VCaP (cell line): ENCODE results near the gene CPA4.

Experiments used
- H3K27ac ChIP-seq: fragments of 450-650 bp; 2 replicates; pipeline ENCODE4 v1.5.1; 2017
- CTCF ChIP-seq: fragments of 450-650 bp; conservative IDR thresholded peaks from 2 replicates; pipeline ENCODE4 v1.5.1; 2017; ENCODE audit warnings: mild to moderate bottlenecking, moderate library complexity

CPA4 gene

GRCh38 chr7:130286881-130287280 lies 6.1 kb upstream of the CPA4 start:
- H3K27ac ChIP-seq = no peak overlapping the region

GRCh38 chr7:130288168-130288567 lies 4.8 kb upstream of the CPA4 start:
- H3K27ac ChIP-seq = no peak overlapping the region
- TF ChIP-seq CTCF = no peak

More at GRCh38 chr7:130286881-130287280, 6.1 kb upstream of the CPA4 start:
- TF ChIP-seq CTCF = no peak

GRCh38 chr7:130288829-130289228 lies 4.1 kb upstream of the CPA4 start:
- TF ChIP-seq CTCF = no peak
- H3K27ac ChIP-seq = no peak overlapping the region

GRCh38 chr7:130289478-130289877 lies 3.5 kb upstream of the CPA4 start:
- H3K27ac ChIP-seq = no peak overlapping the region
- TF ChIP-seq CTCF = no peak

GRCh38 chr7:130290745-130291144 lies 2.2 kb upstream of the CPA4 start:
- no peak overlapping the region for H3K27ac ChIP-seq
- no peak for TF ChIP-seq CTCF

GRCh38 chr7:130293521-130293920 lies 560 bp downstream of the CPA4 start:
- no peak overlapping the region for H3K27ac ChIP-seq
- no peak for TF ChIP-seq CTCF

- TF ChIP-seq CTCF = no peak
- H3K27ac ChIP-seq = no peak overlapping the region
These were observed 1.4 kb downstream of the CPA4 start for GRCh38 chr7:130294314-130294713.
